Testis (tissue), 3 donors: ENCODE results near the gene TRPV6. TPM values are rescaled to one million over a fixed set of nuclear protein-coding genes. Genes with fewer than 3 reads are reported as not detected.

Source experiments
- DNase-seq: peaks from one replicate; pipeline ENCODE4 v3.0.0-alpha.2; 2019
- H3K27ac ChIP-seq, 2 donors: fragments of 200-600 bp; sonication (generic); one replicate each; pipeline ENCODE4 v1.5.1; 2019
- H3K27me3 ChIP-seq: fragments of 200-600 bp; sonication (generic); one replicate; pipeline ENCODE4 v1.5.1; 2019
- H3K36me3 ChIP-seq: fragments of 200-600 bp; sonication (generic); one replicate; pipeline ENCODE4 v1.5.1; 2017; ENCODE audit warnings: low read depth; ENCODE audit errors: missing control alignments
- H3K4me1 ChIP-seq: fragments of 200-600 bp; sonication (generic); one replicate; pipeline ENCODE4 v1.5.1; 2019
- H3K4me3 ChIP-seq, 2 donors: fragments of 200-600 bp; sonication (generic); one replicate each; pipeline ENCODE4 v1.5.1; 2017 to 2019
- H3K9me3 ChIP-seq: fragments of 200-600 bp; sonication (generic); one replicate; pipeline ENCODE4 v1.5.1; 2017
- POLR2A ChIP-seq: fragments of 450-650 bp; IDR thresholded peaks from one replicate; pipeline ENCODE4 v1.6.1; 2017; ENCODE audit warnings: antibody characterized with exemption, mild to moderate bottlenecking, moderate library complexity
- WGBS, 2 donors: methylation state at CpG; one replicate each; pipeline ENCODE4 v1.1.5; 2018; 5-methylcytosine and 5-hydroxymethylcytosine counted together
- intact Hi-C: fragments of 100-400 bp; cut with DNase I; formaldehyde crosslinking; loops from one replicate; pipeline ENCODE4 v1.15.1; 2023; ENCODE audit warnings: low total_unique reads
- polyA plus RNA-seq: library from polyadenylated mRNA; stranded (reverse); fragments of 350-450 nt; fragmentation: Illumina TruSeq; extraction: RNeasy Lipid Tissue Mini Kit (QIAGEN cat#74804); gene quantifications from one replicate; pipeline ENCODE4 v1.2.3, GENCODE V29; 2014; ENCODE audit warnings: low read depth, low replicate concordance; ENCODE audit not compliant: insufficient read depth
- total RNA-seq, 2 donors: library from RNA; depleted of rRNA; stranded (reverse); fragments of >200 nt; gene quantifications; one replicate each; pipeline ENCODE4 v1.2.3, GENCODE V29; 2016
- TF ChIP-seq, protein P1 (sequence below), 3 experiments: fragments of 450-650 bp in 2 of 3; fragments of 200-600 bp in 1 of 3; sonication (generic) in 1 of 3; IDR thresholded peaks; one replicate each; pipeline ENCODE4 v1.5.1; 2016 to 2019; ENCODE audit warnings: antibody characterized with exemption in 3 of 3, mild to moderate bottlenecking in 2 of 3, moderate library complexity in 1 of 3

TRPV6 gene
- total and polyA plus RNA-seq, 3 donors from 2014 or later, result 2.2 to 4.5 (median 2.6) TPM

GRCh38 chr7:142889816-142890215 is 4.3 kb upstream of the TRPV6 start:
- Histone ChIP-seq H3K4me3 (no peak overlapping the region), H3K27ac (no peak overlapping the region), H3K36me3 (no peaks in the 10 kb centered on the region), H3K27me3 (no peaks in the 10 kb centered on the region), H3K4me1 (no peaks in the 10 kb centered on the region), H3K9me3 (no peaks in the 10 kb centered on the region)
- TF ChIP-seq POLR2A, result no peak
- TF ChIP-seq, protein P1, sequence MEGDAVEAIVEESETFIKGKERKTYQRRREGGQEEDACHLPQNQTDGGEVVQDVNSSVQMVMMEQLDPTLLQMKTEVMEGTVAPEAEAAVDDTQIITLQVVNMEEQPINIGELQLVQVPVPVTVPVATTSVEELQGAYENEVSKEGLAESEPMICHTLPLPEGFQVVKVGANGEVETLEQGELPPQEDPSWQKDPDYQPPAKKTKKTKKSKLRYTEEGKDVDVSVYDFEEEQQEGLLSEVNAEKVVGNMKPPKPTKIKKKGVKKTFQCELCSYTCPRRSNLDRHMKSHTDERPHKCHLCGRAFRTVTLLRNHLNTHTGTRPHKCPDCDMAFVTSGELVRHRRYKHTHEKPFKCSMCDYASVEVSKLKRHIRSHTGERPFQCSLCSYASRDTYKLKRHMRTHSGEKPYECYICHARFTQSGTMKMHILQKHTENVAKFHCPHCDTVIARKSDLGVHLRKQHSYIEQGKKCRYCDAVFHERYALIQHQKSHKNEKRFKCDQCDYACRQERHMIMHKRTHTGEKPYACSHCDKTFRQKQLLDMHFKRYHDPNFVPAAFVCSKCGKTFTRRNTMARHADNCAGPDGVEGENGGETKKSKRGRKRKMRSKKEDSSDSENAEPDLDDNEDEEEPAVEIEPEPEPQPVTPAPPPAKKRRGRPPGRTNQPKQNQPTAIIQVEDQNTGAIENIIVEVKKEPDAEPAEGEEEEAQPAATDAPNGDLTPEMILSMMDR (IDR thresholded peaks at IDR 0.05), result no peak
- whole genome bisulfite sequencing, 2 donors, result 76 to 87% methylated on average over 3 of the region's 3 CpGs
- intact Hi-C loops, result no loop called here
- DNase-seq, result no peak

- no peak overlapping the region for H3K27ac ChIP-seq
- intact Hi-C loops, result no loop called here
- TF ChIP-seq POLR2A, result no peak
- TF ChIP-seq, protein P1 (IDR thresholded peaks at IDR 0.05), result no peak
- H3K9me3 ChIP-seq, result no peaks in the 10 kb centered on the region
- no peaks in the 10 kb centered on the region for H3K27me3 ChIP-seq
- H3K36me3 ChIP-seq, result no peaks in the 10 kb centered on the region
- DNase-seq, result no peak
- 91 to 92% methylated on average over 12 of the region's 12 CpGs for WGBS, 2 donors
- H3K4me1 ChIP-seq, result no peaks in the 10 kb centered on the region
- H3K4me3 ChIP-seq, result no peak overlapping the region
Observed at GRCh38 chr7:142887282-142888015, 1.9 kb upstream of the TRPV6 start.

GRCh38 chr7:142886866-142887265 is 1.3 kb upstream of the TRPV6 start:
- Histone ChIP-seq H3K4me1 (no peaks in the 10 kb centered on the region), H3K9me3 (no peaks in the 10 kb centered on the region), H3K27ac (no peak overlapping the region), H3K4me3 (no peak overlapping the region), H3K27me3 (no peaks in the 10 kb centered on the region), H3K36me3 (no peaks in the 10 kb centered on the region)
- intact Hi-C loops, result no loop called here
- TF ChIP-seq POLR2A, result no peak
- TF ChIP-seq, protein P1 (IDR thresholded peaks at IDR 0.05), result no peak
- DNase-seq, result no peak
- WGBS, 2 donors, result 74 to 78% methylated on average over 7 of the region's 7 CpGs

DNA sequence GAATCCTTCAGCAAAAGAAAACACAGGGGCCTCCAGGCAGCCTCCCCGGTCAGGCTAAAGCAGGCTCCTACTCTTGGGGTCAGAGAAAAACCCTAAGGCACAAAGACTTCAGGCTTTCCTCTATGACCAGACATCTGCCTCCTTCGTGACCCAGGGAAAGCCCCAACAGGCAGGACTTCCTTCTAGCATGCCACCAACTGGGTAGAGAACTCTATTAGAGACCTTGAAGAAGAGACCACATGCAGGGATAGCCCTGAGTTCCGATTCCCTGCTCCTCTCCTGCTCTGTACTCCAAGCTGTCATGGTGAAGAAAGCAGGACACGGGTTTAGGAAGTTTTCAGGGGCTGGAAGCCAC is 1.3 kb downstream of the TRPV6 start:
- Histone ChIP-seq H3K4me3 (no peak overlapping the region), H3K9me3 (no peaks in the 10 kb centered on the region), H3K27ac (no peak overlapping the region), H3K27me3 (no peaks in the 10 kb centered on the region), H3K36me3 (no peaks in the 10 kb centered on the region), H3K4me1 (no peaks in the 10 kb centered on the region)
- 82 to 84% methylated on average over 4 of the region's 4 CpGs for WGBS, 2 donors
- TF ChIP-seq POLR2A, result no peak
- TF ChIP-seq, protein P1 (IDR thresholded peaks at IDR 0.05), result no peak
- DNase-seq, result no peak
- intact Hi-C loops, result no loop called here
